Parathyroid adenoma (tissue), 2 donors: ENCODE measurements around the gene LAG3.

ENCODE experiments used
- H2AFZ ChIP-seq: fragments of 300-600 bp; sonication (generic); one replicate; pipeline ENCODE4 v1.7.0; 2017; ENCODE audit warnings: antibody characterized with exemption, mild to moderate bottlenecking
- H3K27ac ChIP-seq: fragments of 300-600 bp; sonication (generic); one replicate; pipeline ENCODE4 v1.7.0; 2017
- H3K27me3 ChIP-seq: fragments of 300-600 bp; sonication (generic); one replicate; pipeline ENCODE4 v1.7.0; 2017; ENCODE audit warnings: low read length; ENCODE audit not compliant: control insufficient read depth, insufficient read depth
- H3K36me3 ChIP-seq: fragments of 300-600 bp; sonication (generic); one replicate; pipeline ENCODE4 v1.7.0; 2017; ENCODE audit warnings: low read length; ENCODE audit not compliant: control insufficient read depth, insufficient read depth
- H3K4me1 ChIP-seq: fragments of 300-600 bp; sonication (generic); one replicate; pipeline ENCODE4 v1.7.0; 2017; ENCODE audit warnings: control low read depth
- H3K4me2 ChIP-seq: fragments of 300-600 bp; sonication (generic); one replicate; pipeline ENCODE4 v1.7.0; 2017; ENCODE audit warnings: low read length
- H3K4me3 ChIP-seq: fragments of 300-600 bp; sonication (generic); one replicate; pipeline ENCODE4 v1.7.0; 2017; ENCODE audit warnings: low read depth, low read length
- H3K79me2 ChIP-seq: fragments of 300-600 bp; sonication (generic); one replicate; pipeline ENCODE4 v1.7.0; 2017; ENCODE audit warnings: control low read depth
- H3K9ac ChIP-seq: fragments of 300-600 bp; sonication (generic); one replicate; pipeline ENCODE4 v1.7.0; 2017; ENCODE audit warnings: mild to moderate bottlenecking
- H3K9me3 ChIP-seq: fragments of 300-600 bp; sonication (generic); one replicate; pipeline ENCODE4 v1.7.0; 2017; ENCODE audit warnings: low read length; ENCODE audit not compliant: control insufficient read depth
- CTCF ChIP-seq: fragments of 300-600 bp; sonication (generic); IDR thresholded peaks from one replicate; pipeline ENCODE4 v1.7.0; 2017; ENCODE audit warnings: antibody characterized with exemption, mild to moderate bottlenecking
- donor health status: primary hyperparathyroidism.

Gene LAG3

GRCh38 chr12:6771091-6771495, 1.2 kb upstream of the LAG3 start:
- Histone ChIP-seq H3K27me3 (no peaks in the 10 kb centered on the region), H3K4me2 (no peak overlapping the region), H3K4me3 (no peak overlapping the region), H3K9ac (no peak overlapping the region), H3K9me3 (no peaks in the 10 kb centered on the region), H3K79me2 (peaks cover 5% of the 10 kb centered on the region), H3K36me3 (no peaks in the 10 kb centered on the region), H2AFZ (no peak overlapping the region), H3K27ac (peak overlapping the region; percentile 50), H3K4me1 (peaks cover 23% of the 10 kb centered on the region)
- no peak for TF ChIP-seq CTCF

- peaks cover 27% of the 10 kb centered on the region for H3K4me1 ChIP-seq
- H3K4me3 ChIP-seq: no peak overlapping the region
- H2AFZ ChIP-seq: no peak overlapping the region
- H3K9me3 ChIP-seq: no peaks in the 10 kb centered on the region
- H3K36me3 ChIP-seq: no peaks in the 10 kb centered on the region
- H3K4me2 ChIP-seq: no peak overlapping the region
- no peak overlapping the region for H3K9ac ChIP-seq
- H3K79me2 ChIP-seq: peaks cover 5% of the 10 kb centered on the region
- TF ChIP-seq CTCF: no peak
- peak overlapping the region; percentile 50 for H3K27ac ChIP-seq
- H3K27me3 ChIP-seq: no peaks in the 10 kb centered on the region
Measured at GRCh38 chr12:6771509-6772330, 600 bp upstream of the LAG3 start.

GRCh38 chr12:6772726-6773589, 638 bp downstream of the LAG3 start:
- no peaks in the 10 kb centered on the region for H3K36me3 ChIP-seq
- no peak overlapping the region for H3K9ac ChIP-seq
- H3K4me1 ChIP-seq: peaks cover 32% of the 10 kb centered on the region
- H3K27ac ChIP-seq: no peak overlapping the region
- no peak overlapping the region for H3K4me3 ChIP-seq
- TF ChIP-seq CTCF: no peak
- H3K27me3 ChIP-seq: no peaks in the 10 kb centered on the region
- H3K9me3 ChIP-seq: no peaks in the 10 kb centered on the region
- no peak overlapping the region for H2AFZ ChIP-seq
- no peaks in the 10 kb centered on the region for H3K79me2 ChIP-seq
- H3K4me2 ChIP-seq: no peak overlapping the region

GRCh38 chr12:6773590-6774351, 1.5 kb downstream of the LAG3 start:
- TF ChIP-seq CTCF: no peak
- no peaks in the 10 kb centered on the region for H3K36me3 ChIP-seq
- H3K27me3 ChIP-seq: no peaks in the 10 kb centered on the region
- no peaks in the 10 kb centered on the region for H3K79me2 ChIP-seq
- H3K4me3 ChIP-seq: no peak overlapping the region
- H2AFZ ChIP-seq: no peak overlapping the region
- no peaks in the 10 kb centered on the region for H3K9me3 ChIP-seq
- H3K27ac ChIP-seq: no peak overlapping the region
- H3K4me2 ChIP-seq: no peak overlapping the region
- H3K4me1 ChIP-seq: peaks cover 28% of the 10 kb centered on the region
- H3K9ac ChIP-seq: no peak overlapping the region
